NT2/D1 (cell line): ENCODE results near the gene EFS.

Experiments
- SUZ12 ChIP-seq: IDR thresholded peaks from 2 replicates; pipeline ENCODE4 v1.6.1; 2011; ENCODE audit not compliant: insufficient read length, insufficient read depth; ENCODE audit errors: extremely low read depth
- YY1 ChIP-seq: IDR thresholded peaks from 2 replicates; pipeline ENCODE4 v1.6.1; 2011; ENCODE audit not compliant: insufficient read length, insufficient read depth
- ZNF274 ChIP-seq: IDR thresholded peaks from 2 replicates; pipeline ENCODE4 v1.6.1; 2011; ENCODE audit warnings: mild to moderate bottlenecking, low read depth, low read length

- no peak for TF ChIP-seq YY1
- no peak for TF ChIP-seq ZNF274
- no peak for TF ChIP-seq SUZ12
These were observed 8.1 kb upstream of the EFS start for GRCh38 chr14:23373041-23373440.
